Kidney (tissue), 22 donors: ENCODE measurements around the gene ENTPD2. TPM values are rescaled to one million over a fixed set of nuclear protein-coding genes. Genes with fewer than 3 reads are reported as not detected.

ENCODE experiments used
- DNase-seq, 5 donors: peaks; one replicate each; pipeline ENCODE4 v3.0.0-alpha.2; 2013 to 2020
- FAIRE-seq: peaks from 2 replicates; lab custom pipeline; 2012; peaks lifted over from hg19 to GRCh38; lab: Jason Lieb, UNC
- H3K27ac ChIP-seq, 2 donors: one replicate each; pipeline ENCODE4 v1.7.0; 2013; ENCODE audit warnings: low read depth in 2 of 2, low read length in 2 of 2, inconsistent platforms in 1 of 2
- H3K27me3 ChIP-seq: one replicate; pipeline ENCODE4 v1.7.1; 2013; ENCODE audit warnings: low read length, inconsistent platforms; ENCODE audit not compliant: control insufficient read depth, insufficient read depth
- H3K36me3 ChIP-seq, 3 donors: one replicate each; pipeline versions ENCODE4 v1.7.0 to v1.7.1; 2013; ENCODE audit warnings: low read length in 3 of 3, control low read depth in 1 of 3, inconsistent platforms in 1 of 3; ENCODE audit not compliant: insufficient read depth in 3 of 3, control insufficient read depth in 2 of 3
- H3K4me1 ChIP-seq, 3 donors: one replicate each; pipeline versions ENCODE4 v1.7.0 to v1.7.1; 2013; ENCODE audit warnings: low read length in 3 of 3, inconsistent platforms in 1 of 3, low read depth in 1 of 3; ENCODE audit not compliant: control insufficient read depth in 2 of 3, insufficient read depth in 2 of 3
- H3K4me3 ChIP-seq, 3 donors: one replicate each; pipeline versions ENCODE4 v1.7.0 to v1.8.1; 2013; ENCODE audit warnings: low read length in 3 of 3, control low read depth in 1 of 3, inconsistent platforms in 1 of 3
- H3K9ac ChIP-seq, 3 donors: one replicate each; pipeline versions ENCODE4 v1.7.0 to v1.7.1; 2013; ENCODE audit warnings: low read length in 3 of 3, control low read depth in 1 of 3, inconsistent platforms in 1 of 3
- H3K9me3 ChIP-seq, 3 donors: one replicate each; pipeline versions ENCODE4 v1.7.0 to v1.7.1; 2013; ENCODE audit warnings: low read length in 3 of 3, control low read depth in 1 of 3, inconsistent platforms in 1 of 3; ENCODE audit not compliant: control insufficient read depth in 2 of 3, insufficient read depth in 1 of 3
- CTCF ChIP-seq: IDR thresholded peaks from 3 replicates; pipeline ENCODE4 v1.5.1; 2012; ENCODE audit warnings: mild to moderate bottlenecking, moderate library complexity, borderline replicate concordance; ENCODE audit not compliant: insufficient read depth; ENCODE audit errors: extremely low read depth
- intact Hi-C: fragments of 100-400 bp; cut with DNase I; formaldehyde crosslinking; loops from one replicate; pipeline ENCODE4 v1.11.1; 2022
- long read RNA-seq, 10 donors: library from polyadenylated mRNA in 1 of 10; unstranded in 1 of 10; transcript quantifications; one replicate each; pipeline ENCODE4 v2.0.0 and lab custom pipeline, GENCODE V29; 2021 to 2026
- polyA plus RNA-seq: library from polyadenylated mRNA; stranded (reverse); fragments of 350-450 nt; fragmentation: Illumina TruSeq; extraction: RNeasy Lipid Tissue Mini Kit (QIAGEN cat#74804); gene quantifications from one replicate; pipeline ENCODE4 v1.2.3, GENCODE V29; 2014; ENCODE audit warnings: low read depth, low replicate concordance; ENCODE audit not compliant: insufficient read depth
- total RNA-seq: library from RNA; stranded (reverse); fragmentation: NEBNext Ultra II Directional; extraction: Animal tissue kit (Norgen Biotek cat#: 25700); gene quantifications from one replicate; pipeline ENCODE4 v1.2.1, GENCODE V29; 2021
- donor health status: control.
- donor health status: control.
- donor health status: control.
- donor health status: control.
- donor health status: control.
- donor health status: DM: yes; HTN: yes; CAD: no.
- donor health status: Normal renal cell carcinoma (clear cell type).

Gene ENTPD2
- total RNA-seq = 9.3 TPM
- polyA plus RNA-seq = 5.5 TPM
- long read RNA-seq, donor 1, partial matches to known transcripts = 0 of 1 reads
- long read RNA-seq, donor 1, other reads (novel, unspliced or antisense) = 0 of 1 reads
- long read RNA-seq, donor 2, partial matches to known transcripts = 0 of 2 reads
- long read RNA-seq, donor 2, other reads (novel, unspliced or antisense) = 0 of 2 reads
- long read RNA-seq, donor 3, partial matches to known transcripts = 0 of 3 reads
- long read RNA-seq, donor 3, other reads (novel, unspliced or antisense) = 0 of 3 reads
- long read RNA-seq, donor 4 = 0 reads
- long read RNA-seq, donor 5 = 0 reads
- long read RNA-seq, donor 6 = 0 reads
- long read RNA-seq, donor 7, partial matches to known transcripts = 0 of 1 reads
- long read RNA-seq, donor 7, other reads (novel, unspliced or antisense) = 1 of 1 reads
- long read RNA-seq, donor 8, partial matches to known transcripts = 0 of 2 reads
- long read RNA-seq, donor 8, other reads (novel, unspliced or antisense) = 0 of 2 reads
- long read RNA-seq, donor 9, partial matches to known transcripts = 0 of 1 reads
- long read RNA-seq, donor 9, other reads (novel, unspliced or antisense) = 0 of 1 reads
- long read RNA-seq, donor 10, partial matches to known transcripts = 0 of 2 reads
- long read RNA-seq, donor 10, other reads (novel, unspliced or antisense) = 0 of 2 reads

- intact Hi-C loops = no loop called here
- no peak for TF ChIP-seq CTCF
- FAIRE-seq (no peak), DNase-seq (peak in 1 of 5 donors; percentile 50)
- H3K36me3 ChIP-seq = no peaks in the 10 kb centered on the region
- peaks cover 10% of the 10 kb centered on the region for H3K27me3 ChIP-seq
- peak within 1 kb of the TSS in 1 of 3 donors; percentile 55 for H3K9ac ChIP-seq
- peaks cover 0 to 18% (median 5%) of the 10 kb centered on the region in 3 donors for H3K4me1 ChIP-seq
- peak within 1 kb of the TSS in 2 of 3 donors; percentile 29 to 52 for H3K4me3 ChIP-seq
- peak within 1 kb of the TSS; percentile 77 to 85 for H3K27ac ChIP-seq
- H3K9me3 ChIP-seq = no peaks in the 10 kb centered on the region
These were observed at the start of gene ENTPD2 for GRCh38 chr9:137053944-137054931. Gene ENTPD2 (minus strand): TSS chr9:137054061. CDS start chr9:137053997, 64 bp downstream.

GRCh38 chr9:137103206-137103999 is 49.5 kb upstream of the ENTPD2 start:
- no peak overlapping the region for H3K4me3 ChIP-seq
- FAIRE-seq = no peak
- H3K27me3 ChIP-seq = no peaks in the 10 kb centered on the region
- peaks cover 20 to 47% (median 40%) of the 10 kb centered on the region in 3 donors for H3K36me3 ChIP-seq
- no peak for TF ChIP-seq CTCF
- H3K27ac ChIP-seq = no peak overlapping the region
- H3K4me1 ChIP-seq = no peaks in the 10 kb centered on the region
- no peaks in the 10 kb centered on the region for H3K9me3 ChIP-seq
- no peak overlapping the region for H3K9ac ChIP-seq
- no peak for DNase-seq
- intact Hi-C loops = no loop called here

GRCh38 chr9:137099231-137099630 is 45.4 kb upstream of the ENTPD2 start:
- TF ChIP-seq CTCF = no peak
- H3K36me3 ChIP-seq = peaks cover 20 to 45% (median 40%) of the 10 kb centered on the region in 3 donors
- H3K9me3 ChIP-seq = no peaks in the 10 kb centered on the region
- H3K27ac ChIP-seq = no peak overlapping the region
- DNase-seq (no peak), FAIRE-seq (no peak)
- no peak overlapping the region for H3K9ac ChIP-seq
- H3K4me3 ChIP-seq = no peak overlapping the region
- no peaks in the 10 kb centered on the region for H3K27me3 ChIP-seq
- no peaks in the 10 kb centered on the region for H3K4me1 ChIP-seq
- intact Hi-C loops = no loop called here
